ENCODE measurements around the gene OR10V1.

DNA sequence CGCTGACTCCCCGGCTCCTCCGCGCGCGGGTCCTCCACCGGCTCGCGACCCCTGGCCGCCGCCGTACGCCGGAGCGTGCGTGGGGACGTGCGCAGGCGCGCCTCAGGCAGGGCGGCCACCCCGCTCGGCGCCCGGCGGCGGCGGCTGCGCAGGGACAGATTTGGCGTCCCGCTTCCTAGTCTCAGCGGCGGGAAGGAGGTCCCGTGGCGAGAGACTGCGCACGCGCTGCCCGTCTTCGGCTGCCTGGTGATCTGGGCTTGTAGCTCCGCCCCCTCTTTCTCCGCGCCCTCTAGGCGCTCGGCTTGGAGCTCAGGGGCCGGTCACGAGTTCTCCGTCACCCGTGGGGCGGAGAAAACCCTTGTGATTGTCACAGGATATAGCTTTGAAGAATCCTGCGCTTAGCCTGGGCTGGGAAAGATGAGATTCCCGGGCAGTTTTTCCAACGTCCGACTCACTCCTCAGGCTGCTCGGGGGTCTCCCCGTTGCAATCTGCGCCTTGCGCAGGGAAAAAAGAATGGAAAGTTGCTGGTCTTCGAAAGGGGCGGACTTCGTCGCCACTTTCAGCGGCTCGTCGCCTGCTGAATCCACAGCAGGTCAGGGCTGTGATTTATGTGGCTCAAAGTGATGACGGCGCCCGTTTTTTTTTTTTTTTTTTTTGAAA is 44.6 kb downstream of the OR10V1 start, which contains the start of gene PATL1:
- no peak for TF ChIP-seq CTCF (IDR thresholded peaks at IDR 0.05)
- TF ChIP-seq, protein P1, sequence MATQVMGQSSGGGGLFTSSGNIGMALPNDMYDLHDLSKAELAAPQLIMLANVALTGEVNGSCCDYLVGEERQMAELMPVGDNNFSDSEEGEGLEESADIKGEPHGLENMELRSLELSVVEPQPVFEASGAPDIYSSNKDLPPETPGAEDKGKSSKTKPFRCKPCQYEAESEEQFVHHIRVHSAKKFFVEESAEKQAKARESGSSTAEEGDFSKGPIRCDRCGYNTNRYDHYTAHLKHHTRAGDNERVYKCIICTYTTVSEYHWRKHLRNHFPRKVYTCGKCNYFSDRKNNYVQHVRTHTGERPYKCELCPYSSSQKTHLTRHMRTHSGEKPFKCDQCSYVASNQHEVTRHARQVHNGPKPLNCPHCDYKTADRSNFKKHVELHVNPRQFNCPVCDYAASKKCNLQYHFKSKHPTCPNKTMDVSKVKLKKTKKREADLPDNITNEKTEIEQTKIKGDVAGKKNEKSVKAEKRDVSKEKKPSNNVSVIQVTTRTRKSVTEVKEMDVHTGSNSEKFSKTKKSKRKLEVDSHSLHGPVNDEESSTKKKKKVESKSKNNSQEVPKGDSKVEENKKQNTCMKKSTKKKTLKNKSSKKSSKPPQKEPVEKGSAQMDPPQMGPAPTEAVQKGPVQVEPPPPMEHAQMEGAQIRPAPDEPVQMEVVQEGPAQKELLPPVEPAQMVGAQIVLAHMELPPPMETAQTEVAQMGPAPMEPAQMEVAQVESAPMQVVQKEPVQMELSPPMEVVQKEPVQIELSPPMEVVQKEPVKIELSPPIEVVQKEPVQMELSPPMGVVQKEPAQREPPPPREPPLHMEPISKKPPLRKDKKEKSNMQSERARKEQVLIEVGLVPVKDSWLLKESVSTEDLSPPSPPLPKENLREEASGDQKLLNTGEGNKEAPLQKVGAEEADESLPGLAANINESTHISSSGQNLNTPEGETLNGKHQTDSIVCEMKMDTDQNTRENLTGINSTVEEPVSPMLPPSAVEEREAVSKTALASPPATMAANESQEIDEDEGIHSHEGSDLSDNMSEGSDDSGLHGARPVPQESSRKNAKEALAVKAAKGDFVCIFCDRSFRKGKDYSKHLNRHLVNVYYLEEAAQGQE (IDR thresholded peaks at IDR 0.05; ENCODE audit: insufficient read depth in 1 of 2, low read depth in 2 of 2, low read length in 1 of 2) = no peak
- TF ChIP-seq TCF7L2 (IDR thresholded peaks at IDR 0.05; ENCODE audit: low read depth, low read length) = peak; percentile 94
- TF ChIP-seq POLR2AphosphoS5 (IDR thresholded peaks at IDR 0.05; ENCODE audit: low read depth, low read length) = peak; percentile 74; the same call in 1 of the 2 replicates
- TF ChIP-seq SIN3A (IDR thresholded peaks at IDR 0.05; ENCODE audit: borderline replicate concordance, insufficient read depth, low read depth, low read length) = no peak
